NB4 (cell line): ENCODE results near the gene CFAP43.

Experiments used
- CTCF ChIP-seq: IDR thresholded peaks from one replicate; pipeline ENCODE4 v1.5.1; 2012; ENCODE audit warnings: low read depth, low read length
- MAX ChIP-seq: IDR thresholded peaks from 2 replicates; pipeline ENCODE4 v1.6.1; 2011; ENCODE audit warnings: low read depth, low read length
- MYC ChIP-seq: IDR thresholded peaks from 2 replicates; pipeline ENCODE4 v1.6.1; 2011; ENCODE audit warnings: low read depth, low read length

DNA sequence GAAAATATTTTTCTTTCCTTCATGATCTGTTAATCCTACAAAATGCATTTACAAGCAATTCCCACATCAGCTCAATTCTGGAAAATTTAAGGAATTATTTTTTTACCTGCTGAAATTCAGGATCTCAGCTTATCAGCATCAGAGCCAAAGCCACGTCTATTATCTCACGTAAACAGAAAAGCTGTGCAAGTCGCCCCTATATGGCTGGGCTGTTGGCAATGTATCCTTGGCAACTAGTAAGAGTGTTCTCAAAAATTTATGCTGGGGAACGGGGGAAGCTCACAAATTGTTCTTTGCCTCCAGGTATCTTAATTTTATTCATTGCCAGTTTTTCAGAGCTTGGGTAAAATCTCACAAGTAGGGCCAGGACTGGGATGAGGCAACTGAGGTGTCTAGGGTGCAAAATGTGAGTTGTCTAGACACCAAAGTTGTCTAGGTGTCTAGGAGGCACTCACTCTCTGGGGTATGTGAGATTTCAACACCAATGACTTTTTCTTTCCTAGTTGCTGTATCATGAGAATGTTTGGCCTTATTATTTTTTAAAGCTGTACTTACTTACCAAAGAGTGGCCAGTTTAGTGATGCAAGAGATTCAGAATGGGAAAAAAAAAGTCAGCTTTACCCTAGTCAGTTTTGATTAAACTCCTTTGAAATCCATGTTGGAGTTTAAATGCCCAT is 41.9 kb upstream of the CFAP43 start:
- TF ChIP-seq CTCF (no peak), MAX (no peak), MYC (no peak)
